Endodermal cell (in vitro differentiated cells): ENCODE data around the gene RAPGEF4. TPM values are rescaled to one million over a fixed set of nuclear protein-coding genes. Genes with fewer than 3 reads are reported as not detected.

Experiments used
- DNase-seq: peaks from one replicate; pipeline ENCODE4 v3.0.0-alpha.2; 2017
- H3K27ac ChIP-seq: 2 replicates; pipeline ENCODE4 v1.5.1; 2013; ENCODE audit warnings: mild to moderate bottlenecking, low read depth, low read length, moderate library complexity
- H3K27me3 ChIP-seq: 2 replicates; pipeline ENCODE4 v1.6.1; 2013; ENCODE audit warnings: mild to moderate bottlenecking, low read length, moderate library complexity; ENCODE audit not compliant: insufficient read depth, control insufficient read depth, poor library complexity, severe bottlenecking
- H3K36me3 ChIP-seq: 2 replicates; pipeline ENCODE4 v1.7.0; 2013; ENCODE audit warnings: mild to moderate bottlenecking, low read length, moderate library complexity; ENCODE audit not compliant: control insufficient read depth, insufficient read depth
- H3K4me1 ChIP-seq: one replicate; pipeline ENCODE4 v1.7.0; 2013; ENCODE audit warnings: low read length; ENCODE audit not compliant: control insufficient read depth, insufficient read depth
- H3K4me3 ChIP-seq: 2 replicates; pipeline ENCODE4 v1.5.1; 2013; ENCODE audit warnings: mild to moderate bottlenecking, low read length, moderate library complexity
- H3K9ac ChIP-seq: 2 replicates; pipeline ENCODE4 v1.6.1; 2013; ENCODE audit warnings: mild to moderate bottlenecking, low read length, moderate library complexity; ENCODE audit not compliant: poor library complexity, severe bottlenecking; ENCODE audit errors: extremely low read depth
- H3K9me3 ChIP-seq: 2 replicates; pipeline ENCODE4 v1.6.1; 2013; ENCODE audit warnings: mild to moderate bottlenecking, low read length, moderate library complexity; ENCODE audit not compliant: control insufficient read depth
- H3K27ac Mint-ChIP-seq: 2 replicates; pipeline ENCODE4 v1.8.0; 2020; ENCODE audit warnings: mixed read lengths
- H3K27me3 Mint-ChIP-seq: 2 replicates; pipeline ENCODE4 v1.8.0; 2021; ENCODE audit warnings: mild to moderate bottlenecking, mixed read lengths; ENCODE audit not compliant: insufficient read depth
- H3K36me3 Mint-ChIP-seq: 2 replicates; pipeline ENCODE4 v1.8.0; 2020; ENCODE audit warnings: low read depth, mixed read lengths
- H3K4me1 Mint-ChIP-seq: 2 replicates; pipeline ENCODE4 v1.8.0; 2020; ENCODE audit warnings: mixed read lengths
- H3K4me3 Mint-ChIP-seq: 2 replicates; pipeline ENCODE4 v1.8.0; 2020; ENCODE audit warnings: mild to moderate bottlenecking, moderate library complexity, mixed read lengths
- H3K9me3 Mint-ChIP-seq: 2 replicates; pipeline ENCODE4 v1.8.0; 2020; ENCODE audit warnings: mild to moderate bottlenecking, mixed read lengths
- WGBS, 2 experiments: methylation state at CpG; one replicate each; pipeline versions ENCODE4 v1.1.5 to v1.1.7; 2013; ENCODE audit warnings: missing lambda C conversion rate in 2 of 2, mixed read lengths in 1 of 2; ENCODE audit not compliant: insufficient coverage in 1 of 2, insufficient read length in 1 of 2; 5-methylcytosine and 5-hydroxymethylcytosine counted together
- total RNA-seq, 2 donors: library from RNA; stranded (reverse); fragmentation: NEBNext Ultra II Directional in 1 of 2; extraction: Animal tissue kit (Norgen Biotek cat#: 25700) in 1 of 2; gene quantifications; 2 replicates in 1 of 2; 3 replicates in 1 of 2; pipeline ENCODE4 v1.2.1, GENCODE V29; 2021
- TF ChIP-seq, protein P1 (sequence below): fragments of 200-600 bp; sonication (generic); conservative IDR thresholded peaks from 2 replicates; pipeline ENCODE4 v1.5.0; 2021; ENCODE audit warnings: antibody characterized with exemption, mild to moderate bottlenecking

Gene RAPGEF4
- total RNA-seq, 2 donors from 2014 or later: 0.77 to 0.88 TPM

DNA sequence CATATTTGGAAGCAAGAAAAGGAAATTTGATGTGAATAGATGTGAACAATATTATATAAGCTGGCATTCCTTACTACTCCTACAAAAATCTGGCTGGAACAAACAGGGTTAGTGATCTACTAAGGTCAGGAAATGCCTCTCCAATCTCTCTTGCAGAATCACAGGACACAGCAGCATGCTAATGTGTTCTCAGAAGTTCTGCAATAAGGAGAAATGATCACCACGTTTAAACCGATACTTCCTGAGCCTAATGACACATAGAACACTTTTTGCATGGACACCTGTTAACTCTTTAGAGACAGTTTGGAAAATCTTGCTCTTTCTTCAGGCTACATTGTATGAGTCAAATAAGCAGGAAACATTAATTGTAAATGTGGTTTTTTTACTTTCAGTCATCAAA is 250.4 kb downstream of the RAPGEF4 start:
- WGBS, 2 experiments: 65 to 79% methylated on average over 2 of the region's 2 CpGs
- Mint-ChIP-seq H3K27ac (no peak overlapping the region), H3K27me3 (peaks cover 3% of the 10 kb centered on the region)

DNA sequence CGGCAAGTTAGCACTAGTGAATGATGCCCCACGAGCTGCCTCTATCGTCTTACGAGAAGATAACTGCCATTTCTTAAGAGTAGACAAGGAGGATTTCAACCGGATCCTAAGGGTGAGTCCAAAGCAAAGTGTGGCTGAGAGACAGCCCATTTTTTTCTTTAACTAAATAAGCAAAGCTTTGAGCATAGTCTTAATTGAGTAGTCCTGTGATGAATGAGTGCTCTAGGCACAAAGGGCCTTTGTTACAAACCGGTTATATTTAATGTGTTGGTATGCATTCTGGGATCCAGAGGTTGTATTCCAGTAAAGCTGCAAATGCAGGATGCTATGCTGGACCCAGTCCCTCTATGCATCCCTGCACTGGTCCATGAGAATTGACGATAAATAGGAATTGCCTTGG is 253.1 kb downstream of the RAPGEF4 start:
- H3K27ac Mint-ChIP-seq: no peak overlapping the region
- no peak for DNase-seq
- no peaks in the 10 kb centered on the region for H3K4me1 Mint-ChIP-seq
- H3K9me3 Mint-ChIP-seq: no peaks in the 10 kb centered on the region
- H3K27ac ChIP-seq: no peak overlapping the region
- no peaks in the 10 kb centered on the region for H3K36me3 Mint-ChIP-seq
- H3K4me1 ChIP-seq: no peaks in the 10 kb centered on the region
- no peak overlapping the region for H3K4me3 ChIP-seq
- no peaks in the 10 kb centered on the region for H3K27me3 ChIP-seq
- WGBS, 2 experiments: 92 to 95% methylated on average over 6 to 7 of the region's 7 CpGs
- no peaks in the 10 kb centered on the region for H3K9me3 ChIP-seq
- no peak overlapping the region for H3K4me3 Mint-ChIP-seq
- peaks cover 2% of the 10 kb centered on the region for H3K27me3 Mint-ChIP-seq
- TF ChIP-seq, protein P1, sequence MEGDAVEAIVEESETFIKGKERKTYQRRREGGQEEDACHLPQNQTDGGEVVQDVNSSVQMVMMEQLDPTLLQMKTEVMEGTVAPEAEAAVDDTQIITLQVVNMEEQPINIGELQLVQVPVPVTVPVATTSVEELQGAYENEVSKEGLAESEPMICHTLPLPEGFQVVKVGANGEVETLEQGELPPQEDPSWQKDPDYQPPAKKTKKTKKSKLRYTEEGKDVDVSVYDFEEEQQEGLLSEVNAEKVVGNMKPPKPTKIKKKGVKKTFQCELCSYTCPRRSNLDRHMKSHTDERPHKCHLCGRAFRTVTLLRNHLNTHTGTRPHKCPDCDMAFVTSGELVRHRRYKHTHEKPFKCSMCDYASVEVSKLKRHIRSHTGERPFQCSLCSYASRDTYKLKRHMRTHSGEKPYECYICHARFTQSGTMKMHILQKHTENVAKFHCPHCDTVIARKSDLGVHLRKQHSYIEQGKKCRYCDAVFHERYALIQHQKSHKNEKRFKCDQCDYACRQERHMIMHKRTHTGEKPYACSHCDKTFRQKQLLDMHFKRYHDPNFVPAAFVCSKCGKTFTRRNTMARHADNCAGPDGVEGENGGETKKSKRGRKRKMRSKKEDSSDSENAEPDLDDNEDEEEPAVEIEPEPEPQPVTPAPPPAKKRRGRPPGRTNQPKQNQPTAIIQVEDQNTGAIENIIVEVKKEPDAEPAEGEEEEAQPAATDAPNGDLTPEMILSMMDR: no peak
- H3K36me3 ChIP-seq: no peaks in the 10 kb centered on the region
- no peak overlapping the region for H3K9ac ChIP-seq

More for the DNA sequence above, 250.4 kb downstream of the RAPGEF4 start:
- no peaks in the 10 kb centered on the region for H3K4me1 ChIP-seq
- H3K36me3 Mint-ChIP-seq: no peaks in the 10 kb centered on the region
- TF ChIP-seq, protein P1: no peak
- no peak overlapping the region for H3K4me3 Mint-ChIP-seq
- H3K27ac ChIP-seq: no peak overlapping the region
- H3K4me3 ChIP-seq: no peak overlapping the region
- H3K9me3 ChIP-seq: no peaks in the 10 kb centered on the region
- H3K4me1 Mint-ChIP-seq: peaks cover 2% of the 10 kb centered on the region
- DNase-seq: no peak
- no peaks in the 10 kb centered on the region for H3K9me3 Mint-ChIP-seq
- no peaks in the 10 kb centered on the region for H3K36me3 ChIP-seq
- no peak overlapping the region for H3K9ac ChIP-seq
- no peaks in the 10 kb centered on the region for H3K27me3 ChIP-seq

DNA sequence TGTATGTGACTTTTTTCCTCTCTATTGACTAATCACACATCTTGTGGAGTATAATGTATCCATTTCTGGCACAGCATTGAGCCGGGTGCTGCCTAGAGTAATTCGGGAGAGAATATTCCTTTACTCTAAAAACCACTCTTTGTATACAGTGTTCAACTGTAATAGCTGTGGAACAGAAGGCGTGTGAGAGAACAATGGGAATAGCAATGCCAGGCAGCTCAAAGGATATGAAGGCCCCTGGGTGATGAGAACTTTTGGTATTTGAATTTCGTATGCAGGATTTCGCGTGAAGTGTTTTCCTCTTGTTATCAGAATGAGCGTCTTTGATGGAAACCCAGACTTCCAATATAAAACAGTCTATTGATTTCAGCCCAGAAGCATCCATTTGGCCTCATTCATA is 255.4 kb downstream of the RAPGEF4 start:
- H3K27me3 Mint-ChIP-seq: no peaks in the 10 kb centered on the region
- H3K9ac ChIP-seq: no peak overlapping the region
- H3K36me3 Mint-ChIP-seq: no peaks in the 10 kb centered on the region
- H3K27ac ChIP-seq: peak overlapping the region; percentile 42
- H3K9me3 Mint-ChIP-seq: no peaks in the 10 kb centered on the region
- TF ChIP-seq, protein P1: no peak
- no peak overlapping the region for H3K4me3 Mint-ChIP-seq
- no peak overlapping the region for H3K4me3 ChIP-seq
- H3K9me3 ChIP-seq: no peaks in the 10 kb centered on the region
- no peaks in the 10 kb centered on the region for H3K36me3 ChIP-seq
- DNase-seq: no peak
- H3K27me3 ChIP-seq: no peaks in the 10 kb centered on the region
- peaks cover 2% of the 10 kb centered on the region for H3K4me1 Mint-ChIP-seq
- H3K4me1 ChIP-seq: no peaks in the 10 kb centered on the region
- no peak overlapping the region for H3K27ac Mint-ChIP-seq
- 86 to 88% methylated on average over 5 to 7 of the region's 7 CpGs for WGBS, 2 experiments
